Peyer's patch (tissue), 4 donors: Measurements from ENCODE around the gene CENPK. TPM values are rescaled to one million over a fixed set of nuclear protein-coding genes. Genes with fewer than 3 reads are reported as not detected.

ENCODE experiments used
- DNase-seq, 3 donors: peaks; one replicate each; pipeline ENCODE4 v3.0.0-alpha.2; 2017 to 2019
- H3K27ac ChIP-seq, 4 donors: fragments of 200-600 bp; sonication (generic); one replicate each; pipeline ENCODE4 v1.5.1; 2016 to 2019
- H3K27me3 ChIP-seq, 2 donors: fragments of 200-600 bp; sonication (generic); one replicate each; pipeline ENCODE4 v1.5.1; 2019
- H3K36me3 ChIP-seq, 3 donors: fragments of 200-600 bp; sonication (generic); one replicate each; pipeline ENCODE4 v1.5.1; 2016 to 2019
- H3K4me1 ChIP-seq, 4 donors: fragments of 200-600 bp; sonication (generic); one replicate each; pipeline ENCODE4 v1.5.1; 2016 to 2019
- H3K4me3 ChIP-seq, 4 donors: fragments of 200-600 bp; sonication (generic); 1 replicate in 3 of 4; 2 replicates in 1 of 4; pipeline ENCODE4 v1.5.1; 2016 to 2019; ENCODE audit warnings: mild to moderate bottlenecking in 1 of 4
- H3K9me3 ChIP-seq, 4 donors: fragments of 200-600 bp; sonication (generic); one replicate each; pipeline ENCODE4 v1.5.1; 2016 to 2019; ENCODE audit warnings: mild to moderate bottlenecking in 1 of 4
- POLR2A ChIP-seq, 2 donors: fragments of 450-650 bp; IDR thresholded peaks; one replicate each; pipeline ENCODE4 v1.5.1; 2017; ENCODE audit warnings: antibody characterized with exemption in 2 of 2, mild to moderate bottlenecking in 2 of 2, moderate library complexity in 2 of 2
- small RNA-seq, 2 donors: library from RNA; depleted of rRNA; stranded (forward); fragments of <200 nt; gene quantifications; one replicate each; pipeline ENCODE3, GENCODE V24; 2016
- total RNA-seq, 4 donors: library from RNA; depleted of rRNA; stranded (reverse); fragments of >200 nt; gene quantifications; one replicate each; pipeline ENCODE4 v1.1.0, GENCODE V29; 2016
- TF ChIP-seq, protein P1 (sequence below), 6 experiments: fragments of 450-650 bp in 4 of 6; fragments of 200-600 bp in 2 of 6; sonication (generic) in 1 of 6; IDR thresholded peaks; one replicate each; pipeline ENCODE4 v1.5.1; 2017 to 2019; ENCODE audit warnings: antibody characterized with exemption in 6 of 6, mild to moderate bottlenecking in 3 of 6, moderate library complexity in 1 of 6

CENPK gene
- total RNA-seq, 4 donors from 2014 or later: 4.5 to 22.3 (median 8.5) TPM

DNA sequence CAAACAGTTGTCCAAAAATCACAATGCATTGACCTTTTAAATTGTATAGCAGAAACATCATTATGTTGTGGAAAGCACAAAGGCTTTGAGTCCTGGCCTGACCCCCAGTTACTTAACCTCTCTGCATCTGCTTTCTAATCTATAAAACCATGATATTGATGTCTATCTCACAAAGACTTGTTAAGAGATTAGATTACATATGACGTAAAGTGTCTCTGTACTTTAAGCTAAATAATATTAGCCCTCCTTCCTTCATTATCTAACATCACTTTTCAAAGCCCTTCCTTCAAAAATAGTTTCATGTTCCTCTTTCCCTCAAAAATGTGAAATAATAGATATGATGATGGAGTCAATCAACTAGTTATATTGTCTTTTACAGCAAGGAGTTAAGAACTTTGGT, 84.6 kb downstream of the CENPK start:
- Histone ChIP-seq H3K4me3 (no peak overlapping the region), H3K36me3 (no peaks in the 10 kb centered on the region), H3K9me3 (no peaks in the 10 kb centered on the region), H3K27ac (no peak overlapping the region), H3K4me1 (peaks cover 0 to 22% (median 3%) of the 10 kb centered on the region in 4 donors), H3K27me3 (no peaks in the 10 kb centered on the region)
- no peak for DNase-seq
- TF ChIP-seq, protein P1, sequence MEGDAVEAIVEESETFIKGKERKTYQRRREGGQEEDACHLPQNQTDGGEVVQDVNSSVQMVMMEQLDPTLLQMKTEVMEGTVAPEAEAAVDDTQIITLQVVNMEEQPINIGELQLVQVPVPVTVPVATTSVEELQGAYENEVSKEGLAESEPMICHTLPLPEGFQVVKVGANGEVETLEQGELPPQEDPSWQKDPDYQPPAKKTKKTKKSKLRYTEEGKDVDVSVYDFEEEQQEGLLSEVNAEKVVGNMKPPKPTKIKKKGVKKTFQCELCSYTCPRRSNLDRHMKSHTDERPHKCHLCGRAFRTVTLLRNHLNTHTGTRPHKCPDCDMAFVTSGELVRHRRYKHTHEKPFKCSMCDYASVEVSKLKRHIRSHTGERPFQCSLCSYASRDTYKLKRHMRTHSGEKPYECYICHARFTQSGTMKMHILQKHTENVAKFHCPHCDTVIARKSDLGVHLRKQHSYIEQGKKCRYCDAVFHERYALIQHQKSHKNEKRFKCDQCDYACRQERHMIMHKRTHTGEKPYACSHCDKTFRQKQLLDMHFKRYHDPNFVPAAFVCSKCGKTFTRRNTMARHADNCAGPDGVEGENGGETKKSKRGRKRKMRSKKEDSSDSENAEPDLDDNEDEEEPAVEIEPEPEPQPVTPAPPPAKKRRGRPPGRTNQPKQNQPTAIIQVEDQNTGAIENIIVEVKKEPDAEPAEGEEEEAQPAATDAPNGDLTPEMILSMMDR (IDR thresholded peaks at IDR 0.05): no peak

DNA sequence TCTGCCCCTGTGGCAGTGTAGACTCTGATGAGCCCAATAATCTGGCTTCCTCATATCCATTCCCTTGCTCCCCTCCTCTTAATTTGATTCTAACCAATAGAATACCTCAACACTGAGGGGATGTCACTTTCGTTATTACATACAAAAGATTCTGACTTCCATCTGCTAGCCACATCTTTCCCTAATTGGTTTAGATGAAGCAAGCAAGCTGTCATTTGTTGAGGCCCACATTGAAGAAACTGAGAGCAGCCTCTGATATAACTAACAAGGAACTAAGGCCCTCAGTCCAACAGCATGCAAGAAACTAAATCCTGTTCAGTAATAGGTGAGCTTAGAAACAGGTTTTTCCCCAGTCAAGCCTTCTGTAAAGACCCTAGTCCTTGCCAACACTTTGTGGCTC, 87.1 kb downstream of the CENPK start:
- Histone ChIP-seq H3K9me3 (no peaks in the 10 kb centered on the region), H3K27ac (no peak overlapping the region), H3K4me3 (no peak overlapping the region), H3K4me1 (peaks cover 0 to 13% (median 0%) of the 10 kb centered on the region in 4 donors), H3K36me3 (no peaks in the 10 kb centered on the region), H3K27me3 (no peaks in the 10 kb centered on the region)
- DNase-seq: no peak
- no peak for TF ChIP-seq POLR2A (IDR thresholded peaks at IDR 0.05)
- TF ChIP-seq, protein P1 (IDR thresholded peaks at IDR 0.05): no peak

DNA sequence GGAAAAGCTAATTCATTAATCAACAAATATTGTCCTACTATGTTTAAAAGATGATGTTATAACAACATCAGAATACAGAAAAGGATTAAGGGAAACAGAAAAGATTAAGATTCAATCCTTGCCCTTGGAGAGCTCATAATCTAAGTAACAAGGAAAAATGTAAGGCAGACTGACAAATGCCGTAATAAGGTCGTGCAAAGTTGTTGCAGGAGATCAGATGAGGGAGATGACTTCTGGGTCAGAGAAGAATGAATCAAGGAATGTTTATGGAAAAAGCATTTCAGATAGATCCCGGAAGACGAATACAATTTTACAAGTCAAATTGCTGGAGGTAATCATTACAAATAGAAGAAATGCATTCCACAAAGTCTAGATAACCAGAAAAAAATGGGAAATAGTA, 87.6 kb downstream of the CENPK start:
- H3K27me3 ChIP-seq: no peaks in the 10 kb centered on the region
- H3K4me3 ChIP-seq: no peak overlapping the region
- H3K4me1 ChIP-seq: peaks cover 0 to 7% (median 0%) of the 10 kb centered on the region in 4 donors
- H3K27ac ChIP-seq: no peak overlapping the region
- H3K36me3 ChIP-seq: no peaks in the 10 kb centered on the region
- DNase-seq: no peak
- TF ChIP-seq POLR2A (IDR thresholded peaks at IDR 0.05): no peak
- TF ChIP-seq, protein P1 (IDR thresholded peaks at IDR 0.05): no peak
- H3K9me3 ChIP-seq: no peaks in the 10 kb centered on the region

DNA sequence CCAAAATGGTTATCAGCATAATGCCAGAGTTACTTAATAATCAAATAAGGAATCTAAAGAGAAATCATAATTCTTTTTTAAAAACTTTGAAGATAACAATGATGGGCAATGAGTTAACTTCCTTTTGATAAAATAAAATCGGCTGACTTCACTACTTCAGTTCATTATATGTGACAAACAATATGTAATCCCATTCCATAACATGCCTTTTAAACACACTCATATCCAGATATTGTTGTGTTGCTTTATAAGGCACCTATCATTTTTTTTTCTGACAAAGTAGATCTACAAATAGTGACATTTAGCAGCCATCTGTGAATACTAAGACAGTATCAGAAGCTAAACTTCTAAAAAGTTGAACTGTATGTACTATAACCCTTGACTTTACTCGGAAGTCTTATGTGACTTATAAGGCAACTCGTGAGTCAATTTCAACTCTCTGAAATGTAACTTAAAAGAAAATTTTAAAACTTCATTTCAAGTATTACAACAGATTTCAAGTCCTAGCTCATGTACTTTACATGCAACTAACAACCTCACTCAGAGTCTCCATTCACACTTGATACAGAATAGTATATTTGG, 88.7 kb downstream of the CENPK start:
- TF ChIP-seq, protein P1 (IDR thresholded peaks at IDR 0.05): no peak
- no peak for TF ChIP-seq POLR2A (IDR thresholded peaks at IDR 0.05)
- Histone ChIP-seq H3K4me3 (no peak overlapping the region), H3K27me3 (no peaks in the 10 kb centered on the region), H3K36me3 (no peaks in the 10 kb centered on the region), H3K4me1 (no peaks in the 10 kb centered on the region), H3K27ac (no peak overlapping the region), H3K9me3 (no peaks in the 10 kb centered on the region)
- DNase-seq: no peak

DNA sequence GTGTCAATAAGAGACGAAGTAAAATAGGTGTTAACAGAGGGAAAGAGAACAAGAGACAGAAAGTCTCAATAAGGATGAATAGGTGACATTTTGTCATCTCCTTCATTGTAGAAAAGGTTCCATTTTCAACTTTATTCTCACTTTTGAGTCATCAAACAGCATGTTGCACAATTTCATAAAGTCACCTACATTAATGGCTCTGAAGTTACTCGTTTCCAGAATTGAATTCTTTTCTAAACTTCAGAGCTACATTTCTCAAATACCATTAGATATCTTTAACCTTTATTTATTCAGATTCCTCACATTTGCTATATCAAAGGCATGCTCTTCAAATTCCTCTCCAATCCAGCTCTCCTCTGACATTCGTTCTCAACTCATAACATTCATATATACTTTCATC, 94.3 kb downstream of the CENPK start:
- Histone ChIP-seq H3K27me3 (no peaks in the 10 kb centered on the region), H3K4me3 (no peak overlapping the region), H3K4me1 (no peaks in the 10 kb centered on the region), H3K9me3 (no peaks in the 10 kb centered on the region), H3K36me3 (no peaks in the 10 kb centered on the region), H3K27ac (no peak overlapping the region)
- DNase-seq: no peak
- no peak for TF ChIP-seq POLR2A (IDR thresholded peaks at IDR 0.05)
- TF ChIP-seq, protein P1 (IDR thresholded peaks at IDR 0.05): no peak

Small RNAs within 50 kb of the gene (small RNA-seq; reads per million reads assigned to genes)
- 0 reads per million in 2 donors for gene RNU6-540P

Other genes starting within 250 kb of the CENPK start
- gene ADAMTS6, start 81.2 kb downstream of the CENPK start, total RNA-seq: 10 to 100 TPM in 1 of 4 donors, 1 to 10 TPM in 2, under 1 TPM in 1; 0.80 to 13.2 (median 2.2) TPM
- 10 to 100 TPM; 31.2 to 84.2 (median 38.2) TPM for gene PPWD1, start 128 bp upstream of the CENPK start, total RNA-seq
- gene TRIM23, start 61.2 kb upstream of the CENPK start, total RNA-seq: 10 to 100 TPM in 2 of 4 donors, 1 to 10 TPM in 2; 5.1 to 11.8 (median 10.0) TPM
- gene SHLD3, start 61.9 kb upstream of the CENPK start, total RNA-seq: 1 to 10 TPM; 3.3 to 7.4 (median 3.6) TPM
- gene TRAPPC13, start 61.9 kb upstream of the CENPK start, total RNA-seq: 10 to 100 TPM; 19.0 to 27.1 (median 24.9) TPM
- 10 to 100 TPM in 1 of 4 donors, 1 to 10 TPM in 3; 1.9 to 16.5 (median 2.1) TPM for gene SGTB, start 158.9 kb upstream of the CENPK start, total RNA-seq
- gene NLN, start 159.0 kb upstream of the CENPK start, total RNA-seq: 10 to 100 TPM in 2 of 4 donors, 1 to 10 TPM in 2; 2.2 to 17.3 (median 9.8) TPM